Spleen (tissue), 11 donors: ENCODE results near the gene BYSL. TPM values are rescaled to one million over a fixed set of nuclear protein-coding genes. Genes with fewer than 3 reads are reported as not detected.

Experiments
- DNase-seq: peaks from one replicate; pipeline ENCODE4 v3.0.0-alpha.2; 2020
- H3K27ac ChIP-seq, 8 donors: fragments of 200-600 bp; sonication (generic) in 7 of 8; 1 replicate in 4 of 8; 2 replicates in 4 of 8; pipeline versions ENCODE4 v1.5.0 to v1.8.0; 2016 to 2021; ENCODE audit warnings: inconsistent platforms in 4 of 8, mild to moderate bottlenecking in 4 of 8, moderate library complexity in 1 of 8
- H3K27me3 ChIP-seq, 7 donors: fragments of 200-600 bp; sonication (generic) in 6 of 7; replicated peaks in 1 of 7; 1 replicate in 4 of 7; 2 replicates in 3 of 7; pipeline versions ENCODE4 v1.5.0 to v1.8.0; 2016 to 2021; ENCODE audit warnings: inconsistent platforms in 3 of 7, mild to moderate bottlenecking in 1 of 7
- H3K36me3 ChIP-seq, 6 donors: fragments of 200-600 bp; sonication (generic) in 5 of 6; 1 replicate in 4 of 6; 2 replicates in 2 of 6; pipeline versions ENCODE4 v1.5.0 to v1.8.0; 2016 to 2021; ENCODE audit warnings: inconsistent platforms in 2 of 6
- H3K4me1 ChIP-seq, 6 donors: fragments of 200-600 bp; sonication (generic) in 5 of 6; 1 replicate in 3 of 6; 2 replicates in 3 of 6; pipeline versions ENCODE4 v1.5.0 to v1.8.0; 2016 to 2021; ENCODE audit warnings: inconsistent platforms in 3 of 6
- H3K4me3 ChIP-seq, 8 donors: fragments of 200-600 bp; sonication (generic) in 7 of 8; 1 replicate in 4 of 8; 2 replicates in 4 of 8; pipeline versions ENCODE4 v1.5.0 to v1.8.0; 2016 to 2021; ENCODE audit warnings: inconsistent platforms in 4 of 8, mild to moderate bottlenecking in 4 of 8, moderate library complexity in 2 of 8
- H3K9me3 ChIP-seq, 8 donors: fragments of 200-600 bp; sonication (generic) in 7 of 8; 1 replicate in 4 of 8; 2 replicates in 4 of 8; pipeline versions ENCODE4 v1.5.0 to v1.8.0; 2016 to 2021; ENCODE audit warnings: inconsistent platforms in 4 of 8
- CTCF ChIP-seq, 11 experiments: fragments of 200-600 bp in 7 of 11; fragments of 450-650 bp in 4 of 11; sonication (generic) in 4 of 11; IDR thresholded peaks in 8 of 11; conservative IDR thresholded peaks in 3 of 11; 1 replicate in 7 of 11; 2 replicates in 4 of 11; pipeline versions ENCODE4 v1.4.0 to v1.8.0; 2016 to 2021; ENCODE audit warnings: antibody characterized with exemption in 11 of 11, inconsistent platforms in 4 of 11, mild to moderate bottlenecking in 1 of 11
- POLR2A ChIP-seq, 3 donors: fragments of 450-650 bp; IDR thresholded peaks; one replicate each; pipeline ENCODE4 v1.5.1; 2017; ENCODE audit warnings: antibody characterized with exemption in 3 of 3, mild to moderate bottlenecking in 1 of 3
- POLR2AphosphoS5 ChIP-seq, 3 donors: sonication (generic); formaldehyde crosslinking; IDR thresholded peaks; one replicate each; pipeline ENCODE4 v1.5.1; 2017; ENCODE audit warnings: antibody characterized with exemption in 3 of 3
- WGBS, 5 donors: extraction: QIAGEN DNeasy Blood & Tissue Kit in 3 of 5; methylation state at CpG; one replicate each; pipeline versions ENCODE4 v1.1.5 to v1.1.7; 2013 to 2018; 5-methylcytosine and 5-hydroxymethylcytosine counted together
- intact Hi-C: fragments of 100-400 bp; cut with DNase I; formaldehyde crosslinking; loops from one replicate; pipeline ENCODE4 v1.15.0; 2023; ENCODE audit warnings: low total_unique reads
- polyA plus RNA-seq, 3 donors: library from polyadenylated mRNA; stranded (reverse); fragments of 200-250 nt; gene quantifications; one replicate each; pipeline ENCODE4 v1.2.1, GENCODE V29; 2013
- total RNA-seq, 7 donors: library from RNA; depleted of rRNA in 3 of 7; stranded (reverse); fragments of >200 nt in 3 of 7; fragmentation: NEBNext Ultra II Directional in 4 of 7; extraction: Animal tissue kit (Norgen Biotek cat#: 25700) in 4 of 7; gene quantifications; one replicate each; pipeline versions ENCODE4 v1.1.0 to v1.2.1, GENCODE V29; 2016 to 2021
- donor health status: healthy with polysubstance abuse.
- donor health status: DM: no; HTN: no; CAD: no; lungs with moderate emphysema.
- donor health status: DM: no; HTN: no; CAD: no.
- donor health status: Bipolar disorder and iron deficiency.
- donor health status: healthy.
- donor health status: DM: no; HTN: no; CAD: no.
- donor health status: DM: yes; HTN: yes; CAD: no.

The BYSL gene
- total and polyA plus RNA-seq, 10 donors: 5.9 to 19.7 (median 10.4) TPM

DNA sequence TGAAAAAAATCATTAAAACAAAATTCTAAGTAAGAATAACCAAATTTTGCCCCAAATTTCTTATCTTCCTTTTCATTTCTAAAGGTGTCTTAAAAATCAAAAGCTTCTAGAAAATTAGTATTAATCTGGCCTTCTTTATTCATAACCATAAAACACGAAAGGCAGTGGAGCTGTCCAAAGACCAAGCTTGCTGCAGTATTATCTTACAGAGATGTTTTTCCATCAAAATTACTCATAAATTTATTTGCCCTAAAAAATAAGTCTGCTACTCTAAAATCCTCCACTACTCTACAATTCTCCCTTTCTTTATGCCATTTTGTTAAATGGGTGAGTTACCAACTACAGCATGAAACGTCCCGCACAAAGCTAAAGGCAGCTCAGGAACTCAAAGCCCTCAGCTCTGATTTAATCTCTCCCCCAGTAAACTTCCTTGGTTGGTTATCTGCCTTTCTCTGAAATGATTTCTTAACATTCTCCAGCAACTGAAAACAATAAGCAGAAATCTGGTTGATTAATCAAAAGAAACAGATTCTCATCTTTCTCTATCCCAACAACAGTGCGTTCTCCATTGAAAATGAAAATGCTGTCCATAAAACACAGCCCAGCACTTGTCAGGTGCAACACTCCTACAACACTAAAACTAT is 28.3 kb upstream of the BYSL start:
- intact Hi-C loops: loop anchor here (10.0 kb wide), 1 partner anchor 98 kb away; no protein-coding TSS in a partner anchor
- TF ChIP-seq POLR2A (IDR thresholded peaks at IDR 0.05) (no peak), POLR2AphosphoS5 (IDR thresholded peaks at IDR 0.05) (no peak), CTCF (IDR thresholded peaks at IDR 0.05 in 8 of 11, conservative IDR thresholded peaks at IDR 0.05 in 3 of 11) (no peak)
- H3K27ac ChIP-seq: no peak overlapping the region
- WGBS, 5 donors: 77 to 82% (median 78%) methylated on average over 4 of the region's 4 CpGs
- peaks cover 5 to 36% (median 25%) of the 10 kb centered on the region in 6 donors for H3K4me1 ChIP-seq
- no peaks in the 10 kb centered on the region for H3K36me3 ChIP-seq
- no peaks in the 10 kb centered on the region for H3K27me3 ChIP-seq
- H3K9me3 ChIP-seq: no peaks in the 10 kb centered on the region
- H3K4me3 ChIP-seq: no peak overlapping the region
- no peak for DNase-seq

DNA sequence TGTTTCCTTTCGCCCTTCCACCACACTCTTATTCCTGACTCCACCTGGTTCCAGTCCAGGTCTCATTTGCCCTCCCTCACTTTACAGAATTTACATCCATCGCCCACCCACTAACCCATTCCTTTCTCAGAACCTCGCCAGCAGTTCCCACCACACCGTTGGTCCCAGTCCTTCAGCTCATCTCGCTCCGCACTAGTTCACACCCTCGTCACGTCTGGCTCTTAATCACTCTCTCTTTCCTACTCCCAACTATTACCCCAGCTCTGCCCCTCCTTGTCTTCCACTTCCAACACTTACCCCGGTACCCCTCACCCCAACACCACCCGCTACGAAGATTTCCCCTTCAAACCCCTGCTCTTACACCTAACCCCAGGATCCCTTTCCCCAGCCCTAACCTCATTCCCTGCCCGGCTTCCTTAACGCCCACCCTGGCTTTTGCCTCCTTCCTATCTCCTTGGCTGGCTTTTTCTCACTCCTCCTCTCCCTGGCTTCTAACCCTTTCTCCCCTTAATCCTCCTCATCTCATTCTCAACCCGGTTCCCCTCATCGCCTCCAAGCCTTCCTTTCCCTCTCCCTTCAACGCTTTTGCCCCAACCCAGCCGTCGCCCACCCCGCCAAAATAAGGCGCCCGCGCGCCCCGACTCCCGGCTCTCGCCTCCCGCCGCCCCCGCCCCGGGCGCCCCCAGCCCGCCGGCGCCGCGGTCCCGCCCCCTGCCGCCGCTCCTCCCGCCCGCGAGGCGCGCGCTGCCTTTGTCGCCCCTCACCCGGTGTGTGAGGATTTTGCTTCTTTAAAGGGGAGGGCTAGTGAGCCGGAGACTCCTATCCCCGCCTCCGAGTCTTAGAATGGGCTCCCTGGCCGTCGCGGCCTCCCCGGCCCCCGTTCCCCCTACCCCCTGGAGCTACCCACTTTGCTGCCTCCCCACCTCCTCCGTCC is 26.7 kb upstream of the BYSL start:
- intact Hi-C loops: loop anchor here (10.0 kb wide), 1 partner anchor 100 kb away; no protein-coding TSS in a partner anchor

DNA sequence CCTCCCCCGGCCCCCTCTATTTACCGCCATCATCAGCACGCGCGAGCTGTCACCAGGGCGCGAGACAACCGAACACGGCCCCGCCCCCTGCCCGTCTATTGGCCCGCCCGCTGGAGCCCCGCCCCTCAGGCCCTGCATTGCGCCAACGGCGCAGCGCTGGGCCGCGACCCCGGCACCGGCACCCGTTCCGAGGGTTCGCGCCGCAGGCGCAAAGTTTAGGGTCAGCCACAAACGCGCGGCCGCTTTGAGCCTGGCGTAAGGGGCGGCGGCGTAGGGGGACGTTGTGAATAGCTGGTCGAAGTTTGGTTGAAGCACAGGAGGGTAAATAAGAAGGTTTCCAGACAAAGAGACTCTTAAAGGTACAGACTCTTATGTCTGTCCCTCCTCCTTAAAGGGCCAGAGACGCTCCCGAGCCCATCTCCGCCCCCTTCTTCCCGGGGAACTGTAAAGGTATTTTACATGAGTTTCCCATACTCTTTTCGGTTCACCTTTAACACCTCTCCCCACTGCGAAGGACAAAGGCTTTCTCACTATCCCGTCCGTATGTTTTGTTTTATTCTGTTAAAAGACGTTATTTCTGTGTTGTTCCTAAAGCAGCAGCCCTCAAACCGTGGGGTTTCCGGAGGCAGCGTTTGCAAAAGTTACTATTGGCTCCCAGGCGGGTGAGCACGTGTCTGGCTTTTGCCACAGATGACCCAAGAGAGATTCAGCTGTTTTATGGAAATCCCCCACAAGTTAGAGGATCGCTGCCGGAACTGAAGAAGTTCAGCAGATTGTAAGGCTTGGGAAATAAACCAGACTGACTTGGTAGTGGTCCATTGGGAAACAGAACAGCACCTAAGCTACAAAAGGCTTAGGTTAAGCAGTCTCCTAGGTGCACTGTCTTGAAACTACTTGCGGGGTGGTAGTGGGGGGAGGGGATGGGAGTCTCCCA is 25.7 kb upstream of the BYSL start, which contains the start of gene USP49:
USP49 (minus strand) TSS at position 76 of the 934 bp plus-strand sequence. CDS start 88,392 bp downstream, outside the sequence.
- Histone ChIP-seq H3K4me3 (peak within 1 kb of the TSS; percentile 72 to 91 (median 78)), H3K9me3 (no peaks in the 10 kb centered on the region), H3K4me1 (peaks cover 5 to 41% (median 25%) of the 10 kb centered on the region in 6 donors), H3K36me3 (peaks cover 0 to 19% (median 0%) of the 10 kb centered on the region in 6 donors), H3K27me3 (no peaks in the 10 kb centered on the region), H3K27ac (peak within 1 kb of the TSS; percentile 61 to 91 (median 87))
- TF ChIP-seq POLR2A (IDR thresholded peaks at IDR 0.05): no peak
- peak; percentile 54 to 86 (median 78) for TF ChIP-seq POLR2AphosphoS5 (IDR thresholded peaks at IDR 0.05)
- no peak for TF ChIP-seq CTCF (IDR thresholded peaks at IDR 0.05 in 8 of 11, conservative IDR thresholded peaks at IDR 0.05 in 3 of 11)
- intact Hi-C loops: loop anchor here (10.0 kb wide), 1 partner anchor 101 kb away; no protein-coding TSS in a partner anchor
- DNase-seq: peak; percentile 96
- WGBS, 5 donors: 1 to 2% (median 1%) methylated on average over 38 to 55 of the region's 55 CpGs

More for the DNA sequence above, 26.7 kb upstream of the BYSL start:
- peaks cover 0 to 10% (median 0%) of the 10 kb centered on the region in 6 donors for H3K36me3 ChIP-seq
- H3K4me3 ChIP-seq: peak overlapping the region; percentile 72 to 91 (median 78)
- peak overlapping the region in 7 of 8 donors; percentile 82 to 91 (median 87) for H3K27ac ChIP-seq
- TF ChIP-seq CTCF (IDR thresholded peaks at IDR 0.05 in 8 of 11, conservative IDR thresholded peaks at IDR 0.05 in 3 of 11) (no peak), POLR2A (IDR thresholded peaks at IDR 0.05) (no peak), POLR2AphosphoS5 (IDR thresholded peaks at IDR 0.05) (no peak)
- 2 to 5% (median 3%) methylated on average over 54 to 56 of the region's 56 CpGs for WGBS, 5 donors
- no peaks in the 10 kb centered on the region for H3K27me3 ChIP-seq
- peaks cover 5 to 36% (median 25%) of the 10 kb centered on the region in 6 donors for H3K4me1 ChIP-seq
- H3K9me3 ChIP-seq: no peaks in the 10 kb centered on the region
- DNase-seq: no peak
